B cell (primary cell): ENCODE data around the gene BICDL1. TPM values are rescaled to one million over a fixed set of nuclear protein-coding genes. Genes with fewer than 3 reads are reported as not detected.

ENCODE experiments used
- ATAC-seq: fragments of 200-7000 bp; cut with Tn5 transposase; one replicate; pipeline ENCODE4 v1.10.0; 2021; ENCODE audit warnings: low read depth, mild to moderate bottlenecking, moderate number of reproducible peaks, moderate library complexity
- CTCF ChIA-PET: fragments of 350-600 bp; sonication (Branson Sonifier 250); formaldehyde crosslinking; loops from one replicate; lab custom pipeline; 2021; ENCODE audit warnings: antibody characterized with exemption, inconsistent platforms; lab: Charles Lee
- POLR2A ChIA-PET: fragments of 350-600 bp; sonication (Branson Sonifier 250); formaldehyde crosslinking; loops from one replicate; lab custom pipeline; 2021; ENCODE audit warnings: antibody characterized with exemption; lab: Charles Lee
- DNase-seq: peaks from one replicate; pipeline ENCODE4 v3.0.0; 2013
- H2AFZ ChIP-seq: 2 replicates; pipeline ENCODE4 v1.6.1; 2012; ENCODE audit warnings: mild to moderate bottlenecking, low read depth, low read length; ENCODE audit not compliant: insufficient read depth, poor library complexity, severe bottlenecking
- H3K27ac ChIP-seq, 2 donors: 1 replicate in 1 of 2; 2 replicates in 1 of 2; pipeline ENCODE4 v1.5.1; 2012 to 2013; ENCODE audit warnings: low read length in 2 of 2, mild to moderate bottlenecking in 2 of 2, moderate library complexity in 1 of 2
- H3K27me3 ChIP-seq, 4 experiments: fragments of 200-600 bp in 1 of 4; sonication (generic) in 1 of 4; replicated peaks in 1 of 4; 1 replicate in 2 of 4; 2 replicates in 2 of 4; pipeline versions ENCODE4 v1.6.1 to v1.7.0; 2013 to 2016; ENCODE audit warnings: low read length in 3 of 4, mild to moderate bottlenecking in 2 of 4, mixed read lengths in 1 of 4, moderate library complexity in 1 of 4; ENCODE audit not compliant: insufficient read depth in 4 of 4, control insufficient read depth in 3 of 4; ENCODE audit errors: control extremely low read depth in 1 of 4
- H3K36me3 ChIP-seq, 2 experiments: replicated peaks in 1 of 2; 1 replicate in 1 of 2; 2 replicates in 1 of 2; pipeline versions ENCODE4 v1.6.1 to v1.7.1; 2013; ENCODE audit warnings: low read length in 1 of 2; ENCODE audit not compliant: insufficient read depth in 2 of 2, control insufficient read depth in 1 of 2; ENCODE audit errors: control extremely low read depth in 1 of 2, extremely low read depth in 1 of 2
- H3K4me1 ChIP-seq, 2 donors: fragments of 200-600 bp in 1 of 2; sonication (generic) in 1 of 2; 1 replicate in 1 of 2; 2 replicates in 1 of 2; pipeline versions ENCODE4 v1.5.1 to v1.6.1; 2013 to 2017; ENCODE audit warnings: low read length in 2 of 2; ENCODE audit not compliant: control insufficient read depth in 2 of 2, insufficient read depth in 2 of 2
- H3K4me2 ChIP-seq: replicated peaks from 2 replicates; pipeline ENCODE3; 2012; ENCODE audit warnings: mild to moderate bottlenecking, low read depth, low read length; ENCODE audit not compliant: poor library complexity, severe bottlenecking
- H3K4me3 ChIP-seq, 5 experiments: fragments of 200-600 bp in 1 of 5; sonication (generic) in 1 of 5; 1 replicate in 3 of 5; 2 replicates in 2 of 5; pipeline versions ENCODE4 v1.5.1 to v1.7.0; 2011 to 2016; ENCODE audit warnings: low read length in 4 of 5, mild to moderate bottlenecking in 4 of 5, low read depth in 2 of 5, control low read depth in 1 of 5, moderate library complexity in 1 of 5; ENCODE audit not compliant: insufficient read depth in 1 of 5; ENCODE audit errors: control extremely low read depth in 1 of 5, extremely low read depth in 1 of 5
- H3K79me2 ChIP-seq: fragments of 200-600 bp; sonication (generic); one replicate; pipeline ENCODE4 v1.6.0; 2016; ENCODE audit warnings: low read length; ENCODE audit not compliant: control insufficient read depth, insufficient read depth
- H3K9ac ChIP-seq: fragments of 200-600 bp; sonication (generic); 2 replicates; pipeline ENCODE4 v1.6.1; 2017; ENCODE audit warnings: mild to moderate bottlenecking, low read length, moderate library complexity
- H3K9me3 ChIP-seq, 3 donors: one replicate each; pipeline versions ENCODE4 v1.6.1 to v1.7.1; 2013; ENCODE audit warnings: low read length in 2 of 3; ENCODE audit not compliant: control insufficient read depth in 2 of 3, insufficient read depth in 1 of 3; ENCODE audit errors: control extremely low read depth in 1 of 3
- H4K20me1 ChIP-seq: 2 replicates; pipeline ENCODE4 v1.6.0; 2012; ENCODE audit warnings: mild to moderate bottlenecking, low read length; ENCODE audit not compliant: insufficient read depth, control insufficient read depth, poor library complexity, severe bottlenecking
- H3K27ac Mint-ChIP-seq: one replicate; pipeline ENCODE4 v1.8.0; 2021; ENCODE audit warnings: mixed read lengths
- H3K27me3 Mint-ChIP-seq: one replicate; pipeline ENCODE4 v1.8.0; 2021; ENCODE audit warnings: mixed read lengths
- H3K4me1 Mint-ChIP-seq: one replicate; pipeline ENCODE4 v1.8.0; 2021; ENCODE audit warnings: mixed read lengths
- H3K4me3 Mint-ChIP-seq: one replicate; pipeline ENCODE4 v1.8.0; 2021; ENCODE audit warnings: mixed read lengths
- H3K9me3 Mint-ChIP-seq: one replicate; pipeline ENCODE4 v1.8.0; 2022; ENCODE audit warnings: mixed read lengths; ENCODE audit not compliant: insufficient read depth
- EZH2 ChIP-seq: IDR thresholded peaks from 2 replicates; pipeline ENCODE4 v1.6.1; 2012; ENCODE audit warnings: borderline replicate concordance, low read depth, mild to moderate bottlenecking, moderate library complexity, low read length; ENCODE audit not compliant: insufficient read depth, poor library complexity, severe bottlenecking
- WGBS: methylation state at CpG from one replicate; pipeline ENCODE4 v1.1.5; 2013; ENCODE audit warnings: missing lambda C conversion rate; ENCODE audit not compliant: insufficient coverage; 5-methylcytosine and 5-hydroxymethylcytosine counted together
- intact Hi-C: fragments of 100-400 bp; cut with micrococcal nuclease; formaldehyde crosslinking; loops from one replicate; pipeline ENCODE4 v1.10.0; 2022
- polyA plus RNA-seq: library from polyadenylated mRNA; depleted of rRNA; stranded (reverse); fragments of >200 nt; gene quantifications from 2 replicates; pipeline ENCODE4 v1.2.3, GENCODE V29; 2012
- total RNA-seq, 2 donors: library from RNA; stranded (reverse); fragments of 120-200 nt in 1 of 2; gene quantifications; 1 replicate in 1 of 2; 2 replicates in 1 of 2; pipeline versions ENCODE4 v1.2.3 to v1.2.4, GENCODE V29; 2013 to 2022
- TF ChIP-seq, protein P1 (sequence below): fragments of 200-600 bp; IDR thresholded peaks from one replicate; pipeline ENCODE4 v1.8.0; 2022; ENCODE audit warnings: antibody characterized with exemption, mild to moderate bottlenecking

BICDL1 gene
- total and polyA plus RNA-seq, 2 donors (not counting 1 experiment from before 2014, with no cell fraction given), result 15.6 to 41.5 TPM

DNA sequence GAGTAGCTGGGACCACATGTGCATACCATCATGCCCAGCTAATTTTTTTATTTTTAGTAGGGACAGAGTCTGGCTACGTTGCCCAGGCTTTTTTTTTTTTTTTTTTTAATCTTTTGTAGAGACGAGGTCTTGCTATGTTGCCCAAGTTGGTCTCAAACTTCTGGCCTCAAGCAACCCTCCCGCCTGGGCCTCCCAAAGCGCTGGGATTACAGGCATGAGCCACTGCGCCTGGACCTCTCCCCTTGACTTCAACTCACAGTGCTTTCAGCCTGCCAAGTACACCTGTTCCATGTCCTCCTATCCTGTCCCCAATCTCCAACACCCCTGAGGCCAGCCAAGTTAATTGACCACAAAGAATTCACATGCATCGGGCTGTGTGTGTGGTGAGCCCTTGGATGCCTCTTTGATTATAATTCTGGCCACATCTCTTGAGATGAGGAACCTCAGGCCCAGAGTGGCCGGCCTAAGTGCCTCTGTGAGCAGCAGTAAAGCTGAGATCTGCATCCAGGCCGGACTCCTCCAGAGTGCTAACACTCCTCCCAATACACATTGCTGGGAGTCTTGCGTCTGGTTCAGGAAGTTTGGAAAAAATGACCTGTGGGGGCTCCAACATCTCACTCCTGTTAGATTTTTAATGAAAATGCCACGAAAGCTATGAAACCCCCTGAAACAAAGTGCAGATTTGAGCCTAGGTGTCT, 120.7 kb downstream of the BICDL1 start:
- Histone ChIP-seq H4K20me1 (peaks cover 100% of the 10 kb centered on the region), H3K9me3 (no peaks in the 10 kb centered on the region), H3K9ac (no peak overlapping the region), H3K4me3 (peak overlapping the region in 1 of 5 experiments; percentile 21), H3K27me3 (no peaks in the 10 kb centered on the region), H3K79me2 (peaks cover 85% of the 10 kb centered on the region), H3K36me3 (peaks cover 0 to 31% of the 10 kb centered on the region in 2 experiments), H3K4me2 (peak overlapping the region; percentile 72), H3K27ac (peak overlapping the region in 1 of 2 donors; percentile 72), H3K4me1 (peaks cover 33 to 44% of the 10 kb centered on the region in 2 donors), H2AFZ (no peak overlapping the region)
- 97% methylated on average over 6 of the region's 10 CpGs for WGBS
- Mint-ChIP-seq H3K27ac (peak overlapping the region; percentile 87), H3K4me1 (peaks cover 49% of the 10 kb centered on the region), H3K9me3 (no peaks in the 10 kb centered on the region), H3K4me3 (peak overlapping the region; percentile 81), H3K27me3 (no peaks in the 10 kb centered on the region)
- POLR2A ChIA-PET, result interaction anchor here (0.7 to 2.0 kb wide), 3 partner anchors 23 to 92 kb away, joined by 3 to 13 read pairs (median 5); partner anchors contain the start of gene RPLP0
- intact Hi-C loops, result loop anchor here (1.0 kb wide), 1 partner anchor 22 kb away; no protein-coding TSS in a partner anchor
- no peak for TF ChIP-seq EZH2
- TF ChIP-seq, protein P1, sequence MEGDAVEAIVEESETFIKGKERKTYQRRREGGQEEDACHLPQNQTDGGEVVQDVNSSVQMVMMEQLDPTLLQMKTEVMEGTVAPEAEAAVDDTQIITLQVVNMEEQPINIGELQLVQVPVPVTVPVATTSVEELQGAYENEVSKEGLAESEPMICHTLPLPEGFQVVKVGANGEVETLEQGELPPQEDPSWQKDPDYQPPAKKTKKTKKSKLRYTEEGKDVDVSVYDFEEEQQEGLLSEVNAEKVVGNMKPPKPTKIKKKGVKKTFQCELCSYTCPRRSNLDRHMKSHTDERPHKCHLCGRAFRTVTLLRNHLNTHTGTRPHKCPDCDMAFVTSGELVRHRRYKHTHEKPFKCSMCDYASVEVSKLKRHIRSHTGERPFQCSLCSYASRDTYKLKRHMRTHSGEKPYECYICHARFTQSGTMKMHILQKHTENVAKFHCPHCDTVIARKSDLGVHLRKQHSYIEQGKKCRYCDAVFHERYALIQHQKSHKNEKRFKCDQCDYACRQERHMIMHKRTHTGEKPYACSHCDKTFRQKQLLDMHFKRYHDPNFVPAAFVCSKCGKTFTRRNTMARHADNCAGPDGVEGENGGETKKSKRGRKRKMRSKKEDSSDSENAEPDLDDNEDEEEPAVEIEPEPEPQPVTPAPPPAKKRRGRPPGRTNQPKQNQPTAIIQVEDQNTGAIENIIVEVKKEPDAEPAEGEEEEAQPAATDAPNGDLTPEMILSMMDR, result no peak
- DNase-seq (no peak), ATAC-seq (no peak)
- CTCF ChIA-PET, result no interaction called here
